ENCODE data around the gene NOXO1. TPM values are rescaled to one million over a fixed set of nuclear protein-coding genes. Genes with fewer than 3 reads are reported as not detected.

Gene NOXO1
- total and polyA plus RNA-seq, 9 of the 15 experiments (the other 6 are each of a cell fraction or from before 2014, with no cell fraction given), result not detected

GRCh38 chr16:1971796-1972489 lies 9.3 kb downstream of the NOXO1 start, which contains the start of gene TBL3 (continued):
- no peak for TF ChIP-seq UBTF (IDR thresholded peaks at IDR 0.05; ENCODE audit: borderline replicate concordance in 1 of 2, low read depth in 2 of 2, low read length in 2 of 2)
- TF ChIP-seq FOSL1 (tag; conservative IDR thresholded peaks at IDR 0.05), result peak; percentile 41
- TF ChIP-seq SMARCB1 (IDR thresholded peaks at IDR 0.05; ENCODE audit: insufficient read length, low read depth), result no peak
- TF ChIP-seq ZZZ3 (IDR thresholded peaks at IDR 0.05), result no peak
- peak; percentile 85 for TF ChIP-seq FIP1L1 (IDR thresholded peaks at IDR 0.05; ENCODE audit: low read depth, low read length, poor library complexity, severe bottlenecking)
- no peak for TF ChIP-seq CAMTA2 (CRISPR knock-in tag; conservative IDR thresholded peaks at IDR 0.05)
- TF ChIP-seq PHB2 (IDR thresholded peaks at IDR 0.05; ENCODE audit: low read depth), result no peak
- TF ChIP-seq TEAD2 (tag; IDR thresholded peaks at IDR 0.05), result no peak
- TF ChIP-seq U2AF1 (optimal IDR thresholded peaks at IDR 0.05; ENCODE audit: low read depth, low read length), result peak; percentile 76
- no peak for TF ChIP-seq ZNF124 (CRISPR knock-in tag; IDR thresholded peaks at IDR 0.05)
- TF ChIP-seq ZNF408 (CRISPR knock-in tag; IDR thresholded peaks at IDR 0.05; ENCODE audit: low read depth), result no peak
- TF ChIP-seq POLR2H (tag; IDR thresholded peaks at IDR 0.05; ENCODE audit: low read depth), result no peak; the same call in 1 of the 2 replicates
- no peak for TF ChIP-seq ID3 (CRISPR knock-in tag; IDR thresholded peaks at IDR 0.05)
- peak; percentile 62; the same call in 1 of the 2 replicates for TF ChIP-seq ID3 (tag; IDR thresholded peaks at IDR 0.05)
- TF ChIP-seq ZNF609 (CRISPR knock-in tag; IDR thresholded peaks at IDR 0.05; ENCODE audit: borderline replicate concordance), result no peak; the same call in 1 of the 2 replicates
- no peak; the same call in none of the 2 replicates for TF ChIP-seq ZNF511 (CRISPR knock-in tag; IDR thresholded peaks at IDR 0.05)
- TF ChIP-seq SMARCC2 (IDR thresholded peaks at IDR 0.05; ENCODE audit: low read depth), result no peak
- peak; percentile 42; the same call in 1 of the 2 replicates for TF ChIP-seq MED1 (CRISPR knock-in tag; IDR thresholded peaks at IDR 0.05; ENCODE audit: borderline replicate concordance)
- no peak; the same call in 1 of the 2 replicates for TF ChIP-seq SREBF2 (CRISPR knock-in tag; IDR thresholded peaks at IDR 0.05)

All from K562 (cell line).